Measurements from ENCODE around the gene SLC9B1.
"Not testable (repeated sequence)": the region's sequence is repeated elsewhere in the genome, so short reads cannot be mapped to it uniquely, and the experiment has no call there.

Gene SLC9B1

GRCh38 chr4:102877477-102878106 lies 141.9 kb downstream of the SLC9B1 start:
- DNase-seq: not testable (repeated sequence)

DNA sequence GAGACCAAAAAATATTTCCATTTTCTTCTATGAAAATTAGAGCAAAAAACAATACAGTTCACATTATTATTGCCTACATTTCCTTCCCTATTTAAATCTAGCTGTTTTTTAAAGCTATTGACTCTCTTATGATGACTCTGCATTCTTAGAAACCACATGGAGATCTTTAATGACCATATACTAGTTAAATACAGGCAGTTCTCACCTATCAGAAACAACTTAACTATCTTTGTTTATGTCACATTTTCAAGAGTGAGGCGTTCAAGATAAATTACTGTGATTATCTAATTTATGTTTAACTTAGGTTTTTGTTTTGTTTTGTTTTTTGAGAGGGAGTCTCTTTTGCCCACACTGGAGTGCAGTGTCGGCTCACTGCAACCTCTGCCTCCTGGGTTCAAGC lies 147.7 kb downstream of the SLC9B1 start:
- DNase-seq: no peak

DNA sequence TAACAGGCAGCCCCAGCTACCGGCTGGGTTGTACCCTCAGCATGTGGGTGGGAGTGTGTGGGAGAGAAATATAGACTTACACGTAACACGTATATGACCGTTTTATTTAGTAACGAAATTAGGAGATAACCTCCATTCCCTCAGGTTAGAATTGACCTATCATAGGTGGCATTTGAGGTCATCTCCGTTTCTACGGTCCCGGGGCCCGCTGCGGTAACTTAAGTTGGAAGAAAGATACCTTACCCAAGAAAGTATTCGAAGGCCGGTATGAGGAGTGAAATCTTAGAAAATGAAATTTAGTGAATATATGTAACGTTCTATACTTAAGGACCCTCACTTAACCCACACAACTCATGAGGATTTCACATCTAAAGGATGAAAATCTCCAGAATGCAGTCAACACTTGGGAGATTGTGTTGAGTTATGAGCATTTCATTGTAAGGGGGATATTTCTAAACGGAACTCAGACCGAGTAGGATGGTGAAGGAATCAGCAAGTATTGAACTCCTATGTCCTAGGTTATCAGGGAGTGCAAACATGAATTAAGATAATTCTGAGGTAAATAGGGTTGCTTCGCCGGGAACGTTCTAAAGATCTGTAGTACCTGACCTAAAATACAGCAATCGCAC lies 149.8 kb downstream of the SLC9B1 start:
- no peak for DNase-seq

DNA sequence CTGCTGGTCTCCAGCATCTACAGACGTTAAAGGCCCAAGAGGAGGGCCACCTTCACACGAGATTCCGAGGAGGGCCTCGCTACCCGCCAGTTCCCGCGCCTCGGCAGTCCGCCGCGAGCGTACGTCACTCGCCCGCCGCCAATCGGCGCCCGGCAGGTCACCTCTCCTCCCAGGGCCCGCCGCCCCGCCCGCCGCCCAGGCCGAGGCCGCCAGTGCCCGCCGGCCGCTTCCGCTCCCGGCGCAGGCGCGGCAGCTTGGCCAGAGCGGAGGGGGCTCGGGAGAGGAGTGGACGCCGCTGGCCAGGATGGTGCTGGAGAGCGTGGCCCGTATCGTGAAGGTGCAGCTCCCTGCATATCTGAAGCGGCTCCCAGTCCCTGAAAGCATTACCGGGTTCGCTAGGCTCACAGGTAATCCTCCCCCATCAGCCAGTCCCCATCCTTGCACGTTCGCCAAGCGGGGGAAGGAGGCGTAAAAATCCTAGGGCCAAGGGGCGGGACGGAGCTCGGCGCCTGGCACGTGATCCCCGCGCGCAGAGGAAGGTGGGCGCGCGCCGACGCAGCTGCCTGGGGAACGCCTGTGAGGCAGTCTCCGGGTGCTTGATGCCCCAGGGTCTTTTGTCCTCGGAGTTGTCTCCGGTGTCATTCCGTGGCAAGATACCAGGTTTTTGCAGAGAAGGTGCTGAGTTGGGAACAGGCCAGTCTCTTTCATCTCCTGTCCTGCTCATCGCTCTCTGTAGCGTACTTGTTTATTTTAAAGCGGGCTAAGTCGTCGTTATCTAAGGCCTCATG lies 150.5 kb downstream of the SLC9B1 start, which contains the start of gene CISD2:
Gene CISD2, plus strand, starts transcription at position 212 of the 788 bp plus-strand sequence. Its CDS starts 93 bp downstream, at position 305.
- DNase-seq: peak; percentile 85

DNA sequence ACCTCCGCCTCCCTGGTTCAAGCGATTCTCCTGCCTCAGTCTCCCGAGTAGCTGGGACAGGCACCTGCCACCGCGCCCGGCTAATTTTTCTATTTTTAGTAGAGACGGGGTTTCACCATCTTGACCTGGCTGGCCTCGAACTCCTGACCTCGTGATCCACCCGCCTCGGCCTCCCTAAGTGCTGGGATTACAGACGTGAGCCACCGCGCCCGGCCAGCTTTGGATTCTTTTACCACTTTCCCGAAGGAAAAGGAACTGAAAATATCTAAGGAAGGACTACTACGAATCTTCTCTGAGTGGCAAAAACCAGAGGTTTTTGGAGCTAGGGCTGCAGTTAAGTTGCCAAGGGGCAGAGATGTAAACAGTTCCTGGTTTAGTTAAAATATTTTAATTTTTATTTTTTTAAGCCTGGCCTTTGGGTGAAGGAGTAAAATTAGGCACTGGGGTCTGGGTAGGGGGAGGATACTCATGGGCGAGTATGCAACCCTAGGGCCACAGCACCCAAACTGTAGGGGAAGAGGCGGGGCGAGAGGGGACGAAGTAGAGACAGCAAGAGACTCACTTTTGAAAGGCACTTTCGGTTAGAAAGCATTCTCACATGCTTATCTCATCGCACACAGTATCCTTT lies 151.2 kb downstream of the SLC9B1 start:
- DNase-seq: no peak

DNA sequence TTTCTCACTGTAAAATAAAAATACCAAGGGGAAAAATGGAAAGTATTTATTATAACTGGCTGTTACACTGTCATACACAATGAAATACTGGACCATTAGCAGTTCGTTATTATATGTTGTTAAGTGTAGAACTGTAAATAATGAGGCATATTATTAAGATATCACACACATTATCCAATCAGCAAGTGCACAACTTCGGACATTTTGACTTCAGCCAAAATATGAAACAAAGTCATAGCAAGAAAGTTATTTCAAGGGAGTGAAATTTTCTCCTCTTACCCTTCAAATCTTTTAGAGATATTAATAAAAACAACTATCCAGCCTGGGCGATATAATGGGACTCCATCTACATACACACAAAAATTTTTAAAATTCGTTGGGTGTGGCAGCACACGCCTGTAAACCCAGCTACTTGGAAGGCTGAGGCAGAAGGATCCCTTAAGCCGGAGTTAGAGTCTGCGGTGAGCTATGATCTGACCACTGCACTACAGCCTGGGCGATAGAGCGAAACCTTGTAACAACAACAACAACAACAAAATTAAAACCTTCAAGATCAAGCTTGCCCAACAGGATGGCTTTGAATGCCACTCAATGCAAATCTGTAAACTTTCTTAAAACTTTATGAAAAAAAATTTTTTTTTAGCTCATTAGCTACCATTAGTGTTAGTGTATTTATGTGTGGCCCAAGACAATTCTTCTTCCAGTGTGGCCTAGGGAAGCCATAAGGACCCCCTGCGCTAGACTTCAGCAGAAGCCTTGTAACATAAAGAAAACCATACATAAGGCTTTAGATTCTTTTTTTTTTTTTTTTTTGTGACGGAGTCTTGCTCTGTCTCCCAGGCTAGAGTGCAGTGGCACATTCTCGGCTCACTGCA lies 152.0 kb downstream of the SLC9B1 start:
- no peak for DNase-seq

DNA sequence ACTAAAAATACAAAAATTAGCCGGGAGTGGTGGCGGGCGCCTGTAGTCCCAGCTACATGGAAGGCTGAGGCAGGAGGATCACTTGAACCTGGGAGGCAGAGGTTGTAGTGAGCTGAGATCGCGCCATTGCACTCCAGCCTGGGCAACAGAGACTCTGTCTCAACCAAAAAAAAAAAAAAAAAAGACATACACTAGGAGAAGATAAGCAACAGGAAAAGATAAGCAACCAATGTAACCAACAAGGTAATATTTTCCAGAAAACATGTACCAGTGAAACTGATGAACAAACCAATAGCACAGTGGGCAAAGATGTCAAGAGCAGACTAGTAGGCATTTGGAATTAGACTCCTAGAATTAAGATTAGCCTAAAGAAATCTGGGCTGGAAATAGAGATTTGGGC lies 154.2 kb downstream of the SLC9B1 start:
- not testable (repeated sequence) for DNase-seq

DNA sequence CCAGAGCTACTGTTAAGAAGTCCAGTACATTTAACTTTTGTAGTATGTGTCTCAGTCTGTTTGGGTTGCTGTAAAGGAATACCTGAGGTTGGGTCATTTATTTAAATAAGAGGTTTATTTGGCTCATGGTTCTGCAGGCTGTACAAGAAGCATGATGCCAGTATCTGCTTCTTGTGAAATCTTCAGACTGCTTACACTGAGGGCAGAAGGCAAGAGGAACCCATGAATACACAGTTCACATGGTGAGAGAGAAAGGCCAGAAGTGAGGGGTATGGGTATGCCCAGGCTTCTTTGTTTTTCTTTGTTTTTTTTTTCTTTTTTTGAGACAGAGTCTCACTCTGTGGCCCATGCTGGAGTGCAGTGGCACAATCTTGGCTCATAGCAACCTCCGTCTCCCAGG lies 156.8 kb downstream of the SLC9B1 start:
- DNase-seq: no peak

- DNase-seq: no peak
These were observed 157.5 kb downstream of the SLC9B1 start for GRCh38 chr4:102862016-102862415.

- no peak for DNase-seq
These were observed 158.7 kb downstream of the SLC9B1 start for GRCh38 chr4:102860611-102861324.

- DNase-seq: no peak
These were observed 160.6 kb downstream of the SLC9B1 start for GRCh38 chr4:102858828-102859464.
